ENCODE data around the gene RPS6KA3. TPM values are rescaled to one million over a fixed set of nuclear protein-coding genes. Genes with fewer than 3 reads are reported as not detected.
"Not testable (repeated sequence)": the region's sequence is repeated elsewhere in the genome, so short reads cannot be mapped to it uniquely, and the experiment has no call there.

RPS6KA3 gene
- total RNA-seq, 1 experiment from 2014 or later = 40.6 TPM

GRCh38 chrX:20267931-20268701 is 1.4 kb upstream of the RPS6KA3 start:
- no peak for DNase-seq (ENCODE audit: low read depth)
- in situ Hi-C loops (cut with HindIII; ENCODE audit: low pct_unique_long_range_greater_than_20kb, low sequenced_read_pairs) = no loop called here

GRCh38 chrX:20267607-20267930 is 860 bp upstream of the RPS6KA3 start:
- no peak for DNase-seq (ENCODE audit: low read depth)
- in situ Hi-C loops (cut with HindIII; ENCODE audit: low pct_unique_long_range_greater_than_20kb, low sequenced_read_pairs) = no loop called here

GRCh38 chrX:20265726-20266681 is 705 bp downstream of the RPS6KA3 start:
- in situ Hi-C loops (cut with HindIII; ENCODE audit: low pct_unique_long_range_greater_than_20kb, low sequenced_read_pairs) = no loop called here

GRCh38 chrX:20265221-20265725 is 1.4 kb downstream of the RPS6KA3 start:
- in situ Hi-C loops (cut with HindIII; ENCODE audit: low pct_unique_long_range_greater_than_20kb, low sequenced_read_pairs) = no loop called here
- peak; percentile 57 for DNase-seq (ENCODE audit: low read depth)

More at GRCh38 chrX:20265726-20266681, 705 bp downstream of the RPS6KA3 start:
- DNase-seq (ENCODE audit: low read depth) = no peak

- peak; percentile 25 for DNase-seq (ENCODE audit: low read depth)
- in situ Hi-C loops (cut with HindIII; ENCODE audit: low pct_unique_long_range_greater_than_20kb, low sequenced_read_pairs) = no loop called here
These were observed 3.2 kb downstream of the RPS6KA3 start for GRCh38 chrX:20263474-20263873.

GRCh38 chrX:20260885-20261284 is 5.8 kb downstream of the RPS6KA3 start:
- DNase-seq (ENCODE audit: low read depth) = no peak
- in situ Hi-C loops (cut with HindIII; ENCODE audit: low pct_unique_long_range_greater_than_20kb, low sequenced_read_pairs) = no loop called here

- in situ Hi-C loops (cut with HindIII; ENCODE audit: low pct_unique_long_range_greater_than_20kb, low sequenced_read_pairs) = no loop called here
- DNase-seq (ENCODE audit: low read depth) = no peak
These were observed 11.9 kb downstream of the RPS6KA3 start for GRCh38 chrX:20254712-20255299.

- DNase-seq (ENCODE audit: low read depth) = no peak
- in situ Hi-C loops (cut with HindIII; ENCODE audit: low pct_unique_long_range_greater_than_20kb, low sequenced_read_pairs) = no loop called here
These were observed 13.5 kb downstream of the RPS6KA3 start for GRCh38 chrX:20253232-20253543.

GRCh38 chrX:20252381-20253231 is 14.1 kb downstream of the RPS6KA3 start:
- no peak for DNase-seq (ENCODE audit: low read depth)
- in situ Hi-C loops (cut with HindIII; ENCODE audit: low pct_unique_long_range_greater_than_20kb, low sequenced_read_pairs) = no loop called here

GRCh38 chrX:20251691-20252090 is 15.0 kb downstream of the RPS6KA3 start:
- in situ Hi-C loops (cut with HindIII; ENCODE audit: low pct_unique_long_range_greater_than_20kb, low sequenced_read_pairs) = no loop called here

GRCh38 chrX:20250146-20250545 is 16.6 kb downstream of the RPS6KA3 start:
- in situ Hi-C loops (cut with HindIII; ENCODE audit: low pct_unique_long_range_greater_than_20kb, low sequenced_read_pairs) = not testable (repeated sequence)

More at GRCh38 chrX:20251691-20252090, 15.0 kb downstream of the RPS6KA3 start:
- no peak for DNase-seq (ENCODE audit: low read depth)

GRCh38 chrX:20248592-20249192 is 18.0 kb downstream of the RPS6KA3 start:
- no peak for DNase-seq (ENCODE audit: low read depth)
- in situ Hi-C loops (cut with HindIII; ENCODE audit: low pct_unique_long_range_greater_than_20kb, low sequenced_read_pairs) = no loop called here

More at GRCh38 chrX:20250146-20250545, 16.6 kb downstream of the RPS6KA3 start:
- not testable (repeated sequence) for DNase-seq (ENCODE audit: low read depth)

- in situ Hi-C loops (cut with HindIII; ENCODE audit: low pct_unique_long_range_greater_than_20kb, low sequenced_read_pairs) = no loop called here
- no peak for DNase-seq (ENCODE audit: low read depth)
These were observed 21.8 kb downstream of the RPS6KA3 start for GRCh38 chrX:20244931-20245330.

- in situ Hi-C loops (cut with HindIII; ENCODE audit: low pct_unique_long_range_greater_than_20kb, low sequenced_read_pairs) = no loop called here
- no peak for DNase-seq (ENCODE audit: low read depth)
These were observed 26.5 kb downstream of the RPS6KA3 start for GRCh38 chrX:20240201-20240600.

GRCh38 chrX:20237864-20238263 is 28.8 kb downstream of the RPS6KA3 start:
- no peak for DNase-seq (ENCODE audit: low read depth)
- in situ Hi-C loops (cut with HindIII; ENCODE audit: low pct_unique_long_range_greater_than_20kb, low sequenced_read_pairs) = no loop called here

- in situ Hi-C loops (cut with HindIII; ENCODE audit: low pct_unique_long_range_greater_than_20kb, low sequenced_read_pairs) = no loop called here
- DNase-seq (ENCODE audit: low read depth) = no peak
These were observed 31.0 kb downstream of the RPS6KA3 start for GRCh38 chrX:20235755-20236154.

- in situ Hi-C loops (cut with HindIII; ENCODE audit: low pct_unique_long_range_greater_than_20kb, low sequenced_read_pairs) = no loop called here
- no peak for DNase-seq (ENCODE audit: low read depth)
These were observed 33.4 kb downstream of the RPS6KA3 start for GRCh38 chrX:20233336-20233735.

GRCh38 chrX:20231598-20231997 is 35.1 kb downstream of the RPS6KA3 start:
- in situ Hi-C loops (cut with HindIII; ENCODE audit: low pct_unique_long_range_greater_than_20kb, low sequenced_read_pairs) = no loop called here
- DNase-seq (ENCODE audit: low read depth) = no peak

All from Caki2 (cell line).